SK-N-SH (cell line): ENCODE data around the gene F8.

Source experiments
- EP300 ChIP-seq, 2 experiments: IDR thresholded peaks; 2 replicates each; pipeline versions ENCODE4 v1.4.0 to v1.6.1; 2012; ENCODE audit warnings: borderline replicate concordance in 1 of 2, low read depth in 1 of 2, low read length in 1 of 2
- GABPA ChIP-seq: IDR thresholded peaks from 2 replicates; pipeline ENCODE4 v1.4.0; 2012; ENCODE audit warnings: low read depth, mild to moderate bottlenecking
- JUND ChIP-seq: IDR thresholded peaks from 2 replicates; pipeline ENCODE4 v1.4.0; 2012
- MAX ChIP-seq: IDR thresholded peaks from 2 replicates; pipeline ENCODE4 v1.4.0; 2012; ENCODE audit warnings: low read depth
- NRF1 ChIP-seq: IDR thresholded peaks from 2 replicates; pipeline ENCODE4 v1.6.1; 2012; ENCODE audit warnings: low read depth, mild to moderate bottlenecking, low read length
- POLR2AphosphoS5 ChIP-seq: IDR thresholded peaks from 2 replicates; pipeline ENCODE4 v1.6.1; 2012; ENCODE audit warnings: low read depth, low read length
- RCOR1 ChIP-seq: fragments of 150-350 bp; IDR thresholded peaks from 2 replicates; pipeline ENCODE4 v1.6.1; 2017; ENCODE audit warnings: antibody characterized with exemption, low read length
- RFX5 ChIP-seq: IDR thresholded peaks from 2 replicates; pipeline ENCODE4 v1.6.1; 2012; ENCODE audit warnings: mild to moderate bottlenecking, improper control_type of control experiment, low read length
- SIN3A ChIP-seq: IDR thresholded peaks from 2 replicates; pipeline ENCODE4 v1.6.1; 2012; ENCODE audit warnings: low read depth, mild to moderate bottlenecking, low read length, moderate library complexity, borderline replicate concordance
- TAF1 ChIP-seq: IDR thresholded peaks from 2 replicates; pipeline ENCODE4 v1.6.1; 2012; ENCODE audit warnings: low read depth, mild to moderate bottlenecking, low read length, moderate library complexity, borderline replicate concordance
- USF2 ChIP-seq: fragments of 150-350 bp; IDR thresholded peaks from 2 replicates; pipeline ENCODE4 v1.6.1; 2017; ENCODE audit warnings: antibody characterized with exemption, low read length, low read depth, borderline replicate concordance
- YY1 ChIP-seq: IDR thresholded peaks from 2 replicates; pipeline ENCODE4 v1.4.0; 2012; ENCODE audit warnings: low read depth, mild to moderate bottlenecking
- TF ChIP-seq, protein P1 (sequence below): fragments of 200-600 bp; sonication (generic); IDR thresholded peaks from 2 replicates; pipeline ENCODE4 v1.6.1; 2017; ENCODE audit warnings: antibody characterized with exemption, mild to moderate bottlenecking, moderate library complexity
- TF ChIP-seq, protein P2 (sequence below): fragments of 150-350 bp; IDR thresholded peaks from 2 replicates; pipeline ENCODE4 v1.6.1; 2016; ENCODE audit warnings: mild to moderate bottlenecking, low read depth, low read length

- TF ChIP-seq NRF1 (no peak), POLR2AphosphoS5 (no peak), RFX5 (no peak), YY1 (no peak), GABPA (no peak), RCOR1 (no peak), SIN3A (no peak), USF2 (no peak), TAF1 (no peak), EP300 (IDR thresholded peaks at IDR 0.05; ENCODE audit: borderline replicate concordance in 1 of 2, low read depth in 1 of 2, low read length in 1 of 2) (no peak), MAX (no peak), JUND (no peak)
- TF ChIP-seq, protein P1, sequence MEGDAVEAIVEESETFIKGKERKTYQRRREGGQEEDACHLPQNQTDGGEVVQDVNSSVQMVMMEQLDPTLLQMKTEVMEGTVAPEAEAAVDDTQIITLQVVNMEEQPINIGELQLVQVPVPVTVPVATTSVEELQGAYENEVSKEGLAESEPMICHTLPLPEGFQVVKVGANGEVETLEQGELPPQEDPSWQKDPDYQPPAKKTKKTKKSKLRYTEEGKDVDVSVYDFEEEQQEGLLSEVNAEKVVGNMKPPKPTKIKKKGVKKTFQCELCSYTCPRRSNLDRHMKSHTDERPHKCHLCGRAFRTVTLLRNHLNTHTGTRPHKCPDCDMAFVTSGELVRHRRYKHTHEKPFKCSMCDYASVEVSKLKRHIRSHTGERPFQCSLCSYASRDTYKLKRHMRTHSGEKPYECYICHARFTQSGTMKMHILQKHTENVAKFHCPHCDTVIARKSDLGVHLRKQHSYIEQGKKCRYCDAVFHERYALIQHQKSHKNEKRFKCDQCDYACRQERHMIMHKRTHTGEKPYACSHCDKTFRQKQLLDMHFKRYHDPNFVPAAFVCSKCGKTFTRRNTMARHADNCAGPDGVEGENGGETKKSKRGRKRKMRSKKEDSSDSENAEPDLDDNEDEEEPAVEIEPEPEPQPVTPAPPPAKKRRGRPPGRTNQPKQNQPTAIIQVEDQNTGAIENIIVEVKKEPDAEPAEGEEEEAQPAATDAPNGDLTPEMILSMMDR: no peak
- TF ChIP-seq, protein P2, sequence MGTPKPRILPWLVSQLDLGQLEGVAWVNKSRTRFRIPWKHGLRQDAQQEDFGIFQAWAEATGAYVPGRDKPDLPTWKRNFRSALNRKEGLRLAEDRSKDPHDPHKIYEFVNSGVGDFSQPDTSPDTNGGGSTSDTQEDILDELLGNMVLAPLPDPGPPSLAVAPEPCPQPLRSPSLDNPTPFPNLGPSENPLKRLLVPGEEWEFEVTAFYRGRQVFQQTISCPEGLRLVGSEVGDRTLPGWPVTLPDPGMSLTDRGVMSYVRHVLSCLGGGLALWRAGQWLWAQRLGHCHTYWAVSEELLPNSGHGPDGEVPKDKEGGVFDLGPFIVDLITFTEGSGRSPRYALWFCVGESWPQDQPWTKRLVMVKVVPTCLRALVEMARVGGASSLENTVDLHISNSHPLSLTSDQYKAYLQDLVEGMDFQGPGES: no peak
Measured at GRCh38 chrX:155001873-155002272, 20.6 kb downstream of the F8 start.
